Stimulated activated naive CD8-positive, alpha-beta T cell treated with anti-CD3 and anti-CD28 coated beads, Interleukin-15, Interleukin-2, amounts not matched to agents 100 ng/mL and 50 ng/mL, for 24 hours (primary cell): ENCODE results near the gene NECTIN1.
A peak's percentile ranks its signal among the peaks of the same experiment; 100 is the strongest.

Experiments used
- H3K27ac Mint-ChIP-seq: one replicate; pipeline ENCODE4 v1.8.0; 2021; ENCODE audit warnings: mild to moderate bottlenecking, mixed read lengths
- H3K27me3 Mint-ChIP-seq: one replicate; pipeline ENCODE4 v1.8.0; 2021; ENCODE audit warnings: mixed read lengths
- H3K36me3 Mint-ChIP-seq: one replicate; pipeline ENCODE4 v1.8.0; 2021; ENCODE audit warnings: low read depth, mixed read lengths
- H3K4me1 Mint-ChIP-seq: one replicate; pipeline ENCODE4 v1.8.0; 2021; ENCODE audit warnings: low read depth, mixed read lengths
- H3K4me3 Mint-ChIP-seq: one replicate; pipeline ENCODE4 v1.8.0; 2021; ENCODE audit warnings: mild to moderate bottlenecking, mixed read lengths
- H3K9me3 Mint-ChIP-seq: one replicate; pipeline ENCODE4 v1.8.0; 2021; ENCODE audit warnings: mixed read lengths

The NECTIN1 gene, protein sequence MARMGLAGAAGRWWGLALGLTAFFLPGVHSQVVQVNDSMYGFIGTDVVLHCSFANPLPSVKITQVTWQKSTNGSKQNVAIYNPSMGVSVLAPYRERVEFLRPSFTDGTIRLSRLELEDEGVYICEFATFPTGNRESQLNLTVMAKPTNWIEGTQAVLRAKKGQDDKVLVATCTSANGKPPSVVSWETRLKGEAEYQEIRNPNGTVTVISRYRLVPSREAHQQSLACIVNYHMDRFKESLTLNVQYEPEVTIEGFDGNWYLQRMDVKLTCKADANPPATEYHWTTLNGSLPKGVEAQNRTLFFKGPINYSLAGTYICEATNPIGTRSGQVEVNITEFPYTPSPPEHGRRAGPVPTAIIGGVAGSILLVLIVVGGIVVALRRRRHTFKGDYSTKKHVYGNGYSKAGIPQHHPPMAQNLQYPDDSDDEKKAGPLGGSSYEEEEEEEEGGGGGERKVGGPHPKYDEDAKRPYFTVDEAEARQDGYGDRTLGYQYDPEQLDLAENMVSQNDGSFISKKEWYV

DNA sequence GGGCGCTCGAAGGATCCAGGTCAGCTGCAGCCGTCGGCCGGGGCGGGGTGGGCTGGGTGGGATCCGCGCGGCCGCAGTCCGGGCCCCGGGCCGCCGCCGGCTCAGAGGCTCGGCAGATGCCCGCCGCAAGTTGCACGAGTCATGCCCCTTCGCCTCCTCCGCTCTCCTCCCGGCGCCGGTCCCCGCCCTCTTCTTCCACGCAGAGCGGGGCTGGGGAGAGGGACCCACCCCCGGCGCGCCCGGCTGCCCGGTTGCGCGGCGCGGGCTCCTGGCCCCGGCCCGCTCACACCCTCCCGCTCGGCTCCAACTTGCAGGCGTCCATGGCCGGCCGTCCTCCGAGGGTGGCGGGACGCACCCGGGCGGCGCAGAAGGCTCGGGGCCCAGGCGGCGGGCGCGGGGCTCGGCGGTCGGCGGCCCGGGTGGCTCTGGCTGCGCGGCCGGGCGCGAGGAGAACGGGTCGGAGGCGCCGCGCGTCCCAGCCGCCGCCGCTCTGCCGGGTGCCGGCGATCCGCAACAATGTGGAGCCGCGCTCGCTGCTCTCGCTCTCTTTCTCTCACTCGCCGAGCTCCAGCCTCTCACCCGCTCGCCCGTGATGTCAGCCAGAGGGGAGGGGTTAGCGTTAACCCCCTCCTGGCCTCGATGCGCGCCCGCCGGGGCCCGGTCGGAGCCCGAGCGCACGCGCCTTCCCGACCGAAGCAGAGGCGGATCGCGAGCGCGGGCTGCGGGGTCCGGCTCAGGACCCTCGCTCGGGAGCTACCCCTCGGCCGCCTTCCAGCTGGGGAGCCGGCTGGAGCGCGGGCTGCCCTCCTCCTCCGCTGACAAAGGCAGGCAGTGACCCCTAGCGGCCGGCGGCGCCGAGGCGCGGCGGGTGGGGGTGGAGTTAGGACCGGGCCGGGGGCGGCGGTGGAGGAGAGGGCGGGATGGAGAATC, at the start of gene NECTIN1:
Gene NECTIN1, minus strand, starts transcription at position 550 of the 930 bp plus-strand sequence. CDS start 647 bp downstream, outside the sequence.
- peak within 1 kb of the TSS; percentile 82 for H3K4me3 Mint-ChIP-seq
- no peaks in the 10 kb centered on the region for H3K36me3 Mint-ChIP-seq
- H3K4me1 Mint-ChIP-seq: peaks cover 18% of the 10 kb centered on the region
- H3K27me3 Mint-ChIP-seq: peaks cover 31% of the 10 kb centered on the region
- H3K27ac Mint-ChIP-seq: peak within 1 kb of the TSS; percentile 67
- H3K9me3 Mint-ChIP-seq: no peaks in the 10 kb centered on the region

GRCh38 chr11:119778391-119779194, 49.6 kb upstream of the NECTIN1 start:
- H3K9me3 Mint-ChIP-seq: no peaks in the 10 kb centered on the region

DNA sequence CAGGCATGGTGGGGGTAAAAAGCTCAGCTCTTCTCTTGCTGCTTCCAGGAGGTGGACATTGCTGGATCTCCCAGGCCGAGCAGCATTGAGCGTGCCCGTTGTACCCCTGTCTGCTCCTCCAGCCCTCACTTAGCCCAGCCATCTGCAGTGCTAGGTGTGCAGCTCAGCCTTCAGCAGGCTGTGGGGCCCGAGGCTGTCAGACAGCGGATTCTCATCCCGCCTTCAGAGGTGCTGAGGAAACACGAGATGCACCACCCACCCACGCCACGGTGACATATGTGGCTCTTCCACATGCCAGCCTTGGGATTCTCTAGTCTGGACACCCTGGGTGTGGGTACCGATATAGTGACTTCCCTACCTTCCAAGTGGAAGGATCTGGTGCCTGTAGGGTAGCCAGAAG, 48.9 kb upstream of the NECTIN1 start:
- no peak overlapping the region for H3K27ac Mint-ChIP-seq
- no peaks in the 10 kb centered on the region for H3K36me3 Mint-ChIP-seq
- H3K9me3 Mint-ChIP-seq: no peaks in the 10 kb centered on the region
- H3K4me1 Mint-ChIP-seq: no peaks in the 10 kb centered on the region
- peaks cover 20% of the 10 kb centered on the region for H3K27me3 Mint-ChIP-seq
- no peak overlapping the region for H3K4me3 Mint-ChIP-seq

More at GRCh38 chr11:119778391-119779194, 49.6 kb upstream of the NECTIN1 start:
- Mint-ChIP-seq H3K36me3 (no peaks in the 10 kb centered on the region), H3K4me1 (no peaks in the 10 kb centered on the region), H3K27me3 (peaks cover 20% of the 10 kb centered on the region), H3K27ac (no peak overlapping the region), H3K4me3 (no peak overlapping the region)

DNA sequence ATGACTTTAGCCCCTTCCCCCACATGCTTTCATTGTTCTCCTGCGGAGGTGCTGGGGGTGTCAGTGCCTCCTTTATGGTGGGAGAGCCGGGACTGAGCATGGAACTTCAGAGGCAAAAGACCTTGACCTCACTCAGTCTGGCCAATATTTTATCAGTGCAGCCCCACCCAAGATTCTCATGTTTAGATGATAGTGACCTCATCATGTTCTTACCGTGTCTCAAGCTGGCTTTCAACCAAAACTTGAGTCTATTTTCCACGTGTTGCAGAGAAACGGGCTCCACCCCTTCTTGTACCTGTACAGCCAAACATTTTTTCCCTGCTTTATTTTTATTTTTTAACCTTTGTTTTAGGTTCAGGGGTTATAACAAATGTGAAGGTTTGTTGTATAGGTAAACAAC, 47.7 kb upstream of the NECTIN1 start:
- no peak overlapping the region for H3K4me3 Mint-ChIP-seq
- H3K27me3 Mint-ChIP-seq: peaks cover 13% of the 10 kb centered on the region
- H3K36me3 Mint-ChIP-seq: no peaks in the 10 kb centered on the region

DNA sequence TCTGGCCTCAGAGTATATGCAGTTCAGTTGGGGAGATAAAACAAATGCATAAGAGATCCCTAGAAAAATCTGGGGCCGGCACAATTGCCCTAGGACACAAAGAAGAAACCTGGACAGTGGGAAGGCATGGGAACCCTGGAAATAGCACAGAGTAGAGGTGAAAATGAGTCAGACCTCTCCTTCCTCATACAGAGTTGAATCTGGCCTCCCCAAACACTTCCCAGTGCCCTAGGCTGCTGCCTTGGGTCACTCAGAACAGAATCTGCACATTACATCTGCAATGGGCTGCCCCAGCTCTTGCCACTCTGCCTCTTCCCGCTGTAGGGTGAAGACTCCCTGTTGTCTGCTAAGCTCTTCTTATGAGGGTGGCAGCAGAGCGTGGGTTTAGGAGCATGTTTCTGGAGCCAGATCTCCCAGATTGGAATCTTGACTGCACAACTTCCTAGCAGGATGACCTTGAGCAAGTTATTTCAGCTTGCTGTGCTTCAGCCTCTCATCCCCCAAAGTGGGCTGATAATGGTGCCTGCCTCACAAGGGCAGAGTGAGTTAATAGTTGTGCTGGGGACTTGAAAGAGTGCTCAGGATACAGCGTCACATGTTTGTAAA, 47.1 kb upstream of the NECTIN1 start:
- H3K36me3 Mint-ChIP-seq: no peaks in the 10 kb centered on the region
- peaks cover 4% of the 10 kb centered on the region for H3K9me3 Mint-ChIP-seq
- H3K4me3 Mint-ChIP-seq: no peak overlapping the region
- no peak overlapping the region for H3K27ac Mint-ChIP-seq
- H3K4me1 Mint-ChIP-seq: no peaks in the 10 kb centered on the region
- H3K27me3 Mint-ChIP-seq: peaks cover 16% of the 10 kb centered on the region

More for the DNA sequence above, 47.7 kb upstream of the NECTIN1 start:
- Mint-ChIP-seq H3K4me1 (no peaks in the 10 kb centered on the region), H3K27ac (no peak overlapping the region), H3K9me3 (no peaks in the 10 kb centered on the region)

GRCh38 chr11:119774172-119774763, 45.3 kb upstream of the NECTIN1 start:
- no peak overlapping the region for H3K4me3 Mint-ChIP-seq
- no peak overlapping the region for H3K27ac Mint-ChIP-seq
- H3K4me1 Mint-ChIP-seq: no peaks in the 10 kb centered on the region
- no peaks in the 10 kb centered on the region for H3K36me3 Mint-ChIP-seq
- H3K27me3 Mint-ChIP-seq: peaks cover 19% of the 10 kb centered on the region
- peaks cover 4% of the 10 kb centered on the region for H3K9me3 Mint-ChIP-seq

GRCh38 chr11:119772641-119773415, 43.8 kb upstream of the NECTIN1 start:
- Mint-ChIP-seq H3K4me1 (no peaks in the 10 kb centered on the region), H3K27ac (no peak overlapping the region), H3K27me3 (peaks cover 22% of the 10 kb centered on the region), H3K36me3 (no peaks in the 10 kb centered on the region), H3K9me3 (peaks cover 8% of the 10 kb centered on the region), H3K4me3 (no peak overlapping the region)

DNA sequence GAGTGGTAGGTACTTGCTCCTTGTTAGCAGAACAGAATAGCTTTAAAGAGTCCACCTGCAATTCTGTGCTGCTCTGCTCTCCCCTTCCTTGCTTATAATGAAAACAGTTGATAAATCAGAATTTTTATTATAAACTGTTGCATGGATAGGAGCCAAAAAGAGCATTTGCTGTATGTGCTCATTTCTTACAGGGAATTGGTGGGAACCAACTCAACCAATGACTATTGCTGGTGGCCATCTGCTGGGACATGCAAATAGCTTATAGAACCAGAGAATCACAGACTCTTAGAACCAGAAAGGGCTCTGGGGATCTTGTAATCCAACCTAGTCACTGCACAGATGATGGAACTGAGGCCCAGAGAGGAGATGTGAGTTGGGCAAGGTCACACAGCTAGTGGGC, 43.1 kb upstream of the NECTIN1 start:
- Mint-ChIP-seq H3K4me3 (no peak overlapping the region), H3K36me3 (no peaks in the 10 kb centered on the region), H3K27me3 (peaks cover 21% of the 10 kb centered on the region), H3K4me1 (no peaks in the 10 kb centered on the region), H3K27ac (no peak overlapping the region), H3K9me3 (peaks cover 11% of the 10 kb centered on the region)

- Mint-ChIP-seq H3K27ac (no peak overlapping the region), H3K9me3 (peaks cover 17% of the 10 kb centered on the region), H3K36me3 (no peaks in the 10 kb centered on the region), H3K27me3 (peaks cover 27% of the 10 kb centered on the region), H3K4me3 (no peak overlapping the region), H3K4me1 (no peaks in the 10 kb centered on the region)
Measured at GRCh38 chr11:119771172-119771770, 42.3 kb upstream of the NECTIN1 start.

DNA sequence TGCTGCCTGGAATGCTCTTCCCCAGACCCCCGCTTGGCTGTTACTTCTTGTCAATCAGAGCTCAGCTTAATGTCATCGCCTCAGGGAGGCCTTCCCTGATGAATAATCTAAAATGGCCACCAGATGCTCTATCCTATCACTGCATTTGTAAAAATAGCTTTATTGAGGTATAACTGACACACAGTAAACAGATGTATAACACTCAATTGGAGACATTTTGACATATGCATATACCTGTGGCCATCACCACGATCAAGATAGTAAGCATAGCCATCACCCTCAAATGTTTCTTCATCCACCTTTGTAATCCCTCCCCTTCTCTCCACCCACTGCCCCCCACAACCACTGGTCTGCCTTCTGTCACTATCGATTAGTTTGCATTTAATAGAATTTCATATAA, 36.6 kb upstream of the NECTIN1 start:
- Mint-ChIP-seq H3K36me3 (no peaks in the 10 kb centered on the region), H3K4me3 (no peak overlapping the region), H3K27me3 (peaks cover 45% of the 10 kb centered on the region), H3K9me3 (peaks cover 13% of the 10 kb centered on the region), H3K4me1 (no peaks in the 10 kb centered on the region), H3K27ac (no peak overlapping the region)

GRCh38 chr11:119764108-119764868, 35.3 kb upstream of the NECTIN1 start:
- H3K36me3 Mint-ChIP-seq: no peaks in the 10 kb centered on the region
- H3K4me1 Mint-ChIP-seq: no peaks in the 10 kb centered on the region
- H3K27ac Mint-ChIP-seq: no peak overlapping the region
- peaks cover 41% of the 10 kb centered on the region for H3K27me3 Mint-ChIP-seq
- no peak overlapping the region for H3K4me3 Mint-ChIP-seq
- H3K9me3 Mint-ChIP-seq: peaks cover 13% of the 10 kb centered on the region

DNA sequence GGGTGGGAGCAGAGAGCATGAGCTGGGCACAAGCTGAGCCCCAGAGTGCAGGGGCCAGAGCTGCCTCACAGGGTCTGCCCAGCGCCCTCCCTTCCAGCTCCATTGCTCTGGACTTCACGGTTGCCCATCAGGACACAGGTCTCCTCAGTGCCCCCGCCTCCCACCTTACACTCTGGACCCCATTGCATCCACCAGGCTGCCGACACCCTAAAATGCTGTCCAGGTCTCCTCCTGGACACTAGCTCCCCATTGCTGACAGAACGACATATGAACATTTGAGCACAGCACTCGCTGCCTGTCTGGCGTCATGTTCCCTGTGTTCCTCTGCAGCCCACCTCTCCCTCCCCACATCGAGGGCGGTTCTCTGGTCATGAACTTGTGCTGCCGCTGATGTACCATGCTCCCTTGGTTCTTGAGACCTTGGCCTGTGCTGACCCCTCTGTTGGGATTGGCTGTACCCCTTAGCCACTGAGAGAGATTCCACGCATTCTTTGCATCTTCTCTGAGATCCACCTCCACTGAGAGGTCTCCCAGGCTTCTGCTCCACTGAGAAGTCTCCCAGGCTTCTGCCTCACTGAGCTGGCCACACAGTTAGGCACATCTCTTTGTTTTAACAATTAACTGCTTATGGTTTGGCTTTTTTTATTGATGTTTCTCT, 34.2 kb upstream of the NECTIN1 start:
- Mint-ChIP-seq H3K4me1 (no peaks in the 10 kb centered on the region), H3K27me3 (peaks cover 43% of the 10 kb centered on the region), H3K27ac (no peak overlapping the region), H3K9me3 (peaks cover 13% of the 10 kb centered on the region), H3K36me3 (no peaks in the 10 kb centered on the region), H3K4me3 (no peak overlapping the region)
